NAMALWA (cell line): Measurements from ENCODE around the gene SARNP.
"Not testable (repeated sequence)": the region's sequence is repeated elsewhere in the genome, so short reads cannot be mapped to it uniquely, and the experiment has no call there.

Experiments
- DNase-seq: peaks from one replicate; pipeline ENCODE4 v3.0.0-alpha.2; 2015; ENCODE audit warnings: low spot score

The SARNP gene

GRCh38 chr12:55839345-55840140 lies 22.0 kb upstream of the SARNP start:
- no peak for DNase-seq

GRCh38 chr12:55838361-55838760 lies 20.8 kb upstream of the SARNP start:
- no peak for DNase-seq

- not testable (repeated sequence) for DNase-seq
Observed at GRCh38 chr12:55834400-55834799, 16.9 kb upstream of the SARNP start.

GRCh38 chr12:55833056-55833455 lies 15.5 kb upstream of the SARNP start:
- DNase-seq = no peak

- no peak for DNase-seq
Observed at GRCh38 chr12:55831447-55831815, 13.9 kb upstream of the SARNP start.

GRCh38 chr12:55830601-55831446 lies 13.3 kb upstream of the SARNP start:
- peak; percentile 70 for DNase-seq

GRCh38 chr12:55829967-55830600 lies 12.6 kb upstream of the SARNP start:
- peak; percentile 64 for DNase-seq

GRCh38 chr12:55828357-55828756 lies 10.8 kb upstream of the SARNP start:
- no peak for DNase-seq

GRCh38 chr12:55827806-55828205 lies 10.3 kb upstream of the SARNP start:
- no peak for DNase-seq

GRCh38 chr12:55824726-55825125 lies 7.2 kb upstream of the SARNP start:
- DNase-seq = no peak

GRCh38 chr12:55823419-55823818 lies 5.9 kb upstream of the SARNP start:
- no peak for DNase-seq

- DNase-seq = peak; percentile 25
Observed at GRCh38 chr12:55822228-55822627, 4.7 kb upstream of the SARNP start.

- peak; percentile 34 for DNase-seq
Observed at GRCh38 chr12:55820679-55821078, 3.2 kb upstream of the SARNP start.

- DNase-seq = no peak
Observed at GRCh38 chr12:55818886-55819285, 1.4 kb upstream of the SARNP start.

- DNase-seq = no peak
Observed at GRCh38 chr12:55818140-55818728, 710 bp upstream of the SARNP start.

- DNase-seq = peak; percentile 57
Observed at GRCh38 chr12:55816881-55817344, 611 bp downstream of the SARNP start.

- no peak for DNase-seq
Observed at GRCh38 chr12:55815473-55815872, 2.1 kb downstream of the SARNP start.

- no peak for DNase-seq
Observed at GRCh38 chr12:55814257-55814656, 3.3 kb downstream of the SARNP start.

GRCh38 chr12:55812088-55812487 lies 5.4 kb downstream of the SARNP start:
- no peak for DNase-seq

- DNase-seq = no peak
Observed at GRCh38 chr12:55809274-55809673, 8.2 kb downstream of the SARNP start.

- DNase-seq = no peak
Observed at GRCh38 chr12:55806982-55807381, 10.5 kb downstream of the SARNP start.

GRCh38 chr12:55797550-55797949 lies 20.0 kb downstream of the SARNP start:
- DNase-seq = no peak
